PC-9 (cell line): ENCODE measurements around the gene SERPINI1. TPM values are rescaled to one million over a fixed set of nuclear protein-coding genes. Genes with fewer than 3 reads are reported as not detected.

ENCODE experiments used
- BruUV-seq: library from RNA; stranded (reverse); fragments of 400-500 nt; replicated peaks from 2 replicates; lab custom pipeline; 2021; lab: Mats Ljungman, UMichigan
- CTCF ChIA-PET: fragments of 300-600 bp; sonication (Branson Sonifier 250); formaldehyde crosslinking; loops from one replicate; lab custom pipeline; 2022; ENCODE audit warnings: antibody characterized with exemption; lab: Charles Lee
- POLR2A ChIA-PET: fragments of 300-600 bp; sonication (Branson Sonifier 250); formaldehyde crosslinking; loops from one replicate; lab custom pipeline; 2022; ENCODE audit warnings: antibody characterized with exemption; ENCODE audit not compliant: unreplicated experiment; lab: Charles Lee
- DNase-seq, 2 experiments: peaks; one replicate each; pipeline versions ENCODE4 v3.0.0 to v3.0.0-alpha.2; 2015 to 2022; ENCODE audit warnings: mixed read lengths in 1 of 2
- H2AFZ ChIP-seq: fragments of 200-600 bp; sonication (generic); 2 replicates; pipeline ENCODE4 v1.8.1; 2017; ENCODE audit warnings: antibody characterized with exemption
- H3F3A ChIP-seq: fragments of 200-600 bp; sonication (generic); 2 replicates; pipeline ENCODE4 v1.8.1; 2017; ENCODE audit warnings: antibody characterized with exemption, mild to moderate bottlenecking, low read depth; ENCODE audit not compliant: insufficient read depth
- H3K27ac ChIP-seq: fragments of 200-600 bp; sonication (generic); 2 replicates; pipeline ENCODE4 v1.6.1; 2016; ENCODE audit warnings: mixed run types
- H3K27me3 ChIP-seq: fragments of 200-600 bp; sonication (generic); 2 replicates; pipeline ENCODE4 v1.6.1; 2016; ENCODE audit warnings: low read depth, mixed run types; ENCODE audit not compliant: insufficient read depth
- H3K36me3 ChIP-seq: fragments of 200-600 bp; sonication (generic); 2 replicates; pipeline ENCODE4 v1.6.1; 2016; ENCODE audit warnings: low read depth, mixed run types
- H3K4me1 ChIP-seq: fragments of 200-600 bp; sonication (generic); replicated peaks from 2 replicates; pipeline ENCODE4 v1.6.1; 2016; ENCODE audit warnings: mixed run types; ENCODE audit not compliant: insufficient read depth
- H3K4me2 ChIP-seq: fragments of 200-600 bp; sonication (generic); 2 replicates; pipeline ENCODE4 v1.6.1; 2017; ENCODE audit warnings: mixed run types
- H3K4me3 ChIP-seq: fragments of 200-600 bp; sonication (generic); 2 replicates; pipeline ENCODE4 v1.6.1; 2016; ENCODE audit warnings: mixed run types
- H3K79me2 ChIP-seq: fragments of 200-600 bp; sonication (generic); 2 replicates; pipeline ENCODE4 v1.6.1; 2017; ENCODE audit warnings: low read depth, mixed run types
- H3K9me2 ChIP-seq: fragments of 200-600 bp; sonication (generic); 2 replicates; pipeline ENCODE4 v1.8.1; 2017; ENCODE audit warnings: mild to moderate bottlenecking; ENCODE audit not compliant: insufficient read depth
- H3K9me3 ChIP-seq: fragments of 200-600 bp; sonication (generic); 2 replicates; pipeline ENCODE4 v1.8.1; 2016; ENCODE audit warnings: low read depth; ENCODE audit not compliant: insufficient read depth
- H4K20me1 ChIP-seq: fragments of 200-600 bp; sonication (generic); 2 replicates; pipeline ENCODE4 v1.8.1; 2017; ENCODE audit not compliant: insufficient read depth
- EZH2 ChIP-seq: fragments of 200-600 bp; sonication (generic); IDR thresholded peaks from 2 replicates; pipeline ENCODE4 v1.8.0; 2017; ENCODE audit warnings: antibody characterized with exemption, low read depth
- intact Hi-C: fragments of 100-400 bp; cut with micrococcal nuclease; formaldehyde crosslinking; loops from one replicate; pipeline ENCODE4 v1.10.0; 2022; ENCODE audit not compliant: unreplicated experiment
- total RNA-seq: library from RNA; stranded (reverse); gene quantifications from 2 replicates; pipeline ENCODE4 v1.2.3, GENCODE V29; 2021
- TF ChIP-seq, protein P1 (sequence below): fragments of 200-600 bp; sonication (generic); conservative IDR thresholded peaks from 2 replicates; pipeline ENCODE4 v1.6.1; 2017; ENCODE audit warnings: mixed run types, antibody characterized with exemption, mild to moderate bottlenecking, moderate library complexity

SERPINI1 gene
- total RNA-seq, 1 experiment from 2014 or later, result 2.4 TPM

DNA sequence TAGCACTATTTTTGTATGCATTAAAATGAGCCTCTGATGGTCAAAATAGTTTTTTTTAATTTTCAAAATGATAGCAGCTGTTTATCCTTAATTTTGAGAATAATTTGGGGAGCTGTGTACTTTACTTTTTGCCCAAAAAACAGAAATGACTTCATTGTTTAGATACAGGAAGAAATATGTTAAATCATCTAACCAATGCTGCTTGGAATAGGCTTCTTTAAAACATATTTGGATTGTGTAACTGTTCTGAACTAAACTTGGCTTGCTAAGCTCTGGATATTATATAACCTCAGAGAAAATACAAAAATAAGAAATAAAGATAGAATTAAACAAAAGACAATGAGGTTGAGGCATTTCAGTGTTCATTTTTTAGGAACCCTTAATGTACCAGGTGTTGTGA lies 119.3 kb downstream of the SERPINI1 start:
- H4K20me1 ChIP-seq, result no peaks in the 10 kb centered on the region
- CTCF ChIA-PET, result no interaction called here
- no peak for DNase-seq
- H3K9me2 ChIP-seq, result no peaks in the 10 kb centered on the region
- no peaks in the 10 kb centered on the region for H3K9me3 ChIP-seq
- POLR2A ChIA-PET, result no interaction called here
- no peaks in the 10 kb centered on the region for H3K79me2 ChIP-seq
- no peaks in the 10 kb centered on the region for H3K27me3 ChIP-seq
- H3K27ac ChIP-seq, result no peak overlapping the region
- no peaks in the 10 kb centered on the region for H3K36me3 ChIP-seq
- intact Hi-C loops, result no loop called here
- no peaks in the 10 kb centered on the region for H3K4me1 ChIP-seq
- TF ChIP-seq EZH2, result no peak
- TF ChIP-seq, protein P1, sequence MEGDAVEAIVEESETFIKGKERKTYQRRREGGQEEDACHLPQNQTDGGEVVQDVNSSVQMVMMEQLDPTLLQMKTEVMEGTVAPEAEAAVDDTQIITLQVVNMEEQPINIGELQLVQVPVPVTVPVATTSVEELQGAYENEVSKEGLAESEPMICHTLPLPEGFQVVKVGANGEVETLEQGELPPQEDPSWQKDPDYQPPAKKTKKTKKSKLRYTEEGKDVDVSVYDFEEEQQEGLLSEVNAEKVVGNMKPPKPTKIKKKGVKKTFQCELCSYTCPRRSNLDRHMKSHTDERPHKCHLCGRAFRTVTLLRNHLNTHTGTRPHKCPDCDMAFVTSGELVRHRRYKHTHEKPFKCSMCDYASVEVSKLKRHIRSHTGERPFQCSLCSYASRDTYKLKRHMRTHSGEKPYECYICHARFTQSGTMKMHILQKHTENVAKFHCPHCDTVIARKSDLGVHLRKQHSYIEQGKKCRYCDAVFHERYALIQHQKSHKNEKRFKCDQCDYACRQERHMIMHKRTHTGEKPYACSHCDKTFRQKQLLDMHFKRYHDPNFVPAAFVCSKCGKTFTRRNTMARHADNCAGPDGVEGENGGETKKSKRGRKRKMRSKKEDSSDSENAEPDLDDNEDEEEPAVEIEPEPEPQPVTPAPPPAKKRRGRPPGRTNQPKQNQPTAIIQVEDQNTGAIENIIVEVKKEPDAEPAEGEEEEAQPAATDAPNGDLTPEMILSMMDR, result no peak
- no peaks in the 10 kb centered on the region for H3F3A ChIP-seq
- no peak overlapping the region for H3K4me3 ChIP-seq
- no peak overlapping the region for H2AFZ ChIP-seq
- no peak overlapping the region for H3K4me2 ChIP-seq
- BruUV-seq, result no TSS peak

DNA sequence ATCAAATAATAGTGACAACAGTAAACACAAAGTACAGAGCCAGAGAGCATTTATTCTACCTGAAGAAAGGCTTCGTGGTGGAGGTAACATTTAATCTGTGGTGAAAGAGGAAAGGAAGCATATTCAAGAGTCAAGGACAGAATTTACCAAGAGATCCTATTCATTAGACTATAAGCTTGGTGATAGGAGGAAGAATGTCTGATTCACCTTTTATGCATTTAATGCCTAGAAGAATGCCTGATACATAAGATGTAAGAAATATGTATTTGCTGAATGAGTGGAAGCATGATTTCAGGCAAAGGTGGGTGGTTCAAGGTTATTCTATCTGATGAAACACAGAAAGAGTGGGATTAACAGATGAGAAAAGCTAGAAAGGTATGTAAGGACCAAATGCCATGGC lies 119.8 kb downstream of the SERPINI1 start:
- no peaks in the 10 kb centered on the region for H3K27me3 ChIP-seq
- TF ChIP-seq EZH2, result no peak
- TF ChIP-seq, protein P1, result no peak
- no peak for DNase-seq
- H3K4me1 ChIP-seq, result no peaks in the 10 kb centered on the region
- no peaks in the 10 kb centered on the region for H3F3A ChIP-seq
- ChIA-PET POLR2A (no interaction called here), CTCF (no interaction called here)
- no peak overlapping the region for H3K4me2 ChIP-seq
- no peak overlapping the region for H3K27ac ChIP-seq
- no peak overlapping the region for H2AFZ ChIP-seq
- BruUV-seq, result no TSS peak
- H3K4me3 ChIP-seq, result no peak overlapping the region
- intact Hi-C loops, result no loop called here
- no peaks in the 10 kb centered on the region for H3K9me2 ChIP-seq
- H4K20me1 ChIP-seq, result no peaks in the 10 kb centered on the region
- no peaks in the 10 kb centered on the region for H3K9me3 ChIP-seq
- H3K36me3 ChIP-seq, result no peaks in the 10 kb centered on the region
- no peaks in the 10 kb centered on the region for H3K79me2 ChIP-seq

DNA sequence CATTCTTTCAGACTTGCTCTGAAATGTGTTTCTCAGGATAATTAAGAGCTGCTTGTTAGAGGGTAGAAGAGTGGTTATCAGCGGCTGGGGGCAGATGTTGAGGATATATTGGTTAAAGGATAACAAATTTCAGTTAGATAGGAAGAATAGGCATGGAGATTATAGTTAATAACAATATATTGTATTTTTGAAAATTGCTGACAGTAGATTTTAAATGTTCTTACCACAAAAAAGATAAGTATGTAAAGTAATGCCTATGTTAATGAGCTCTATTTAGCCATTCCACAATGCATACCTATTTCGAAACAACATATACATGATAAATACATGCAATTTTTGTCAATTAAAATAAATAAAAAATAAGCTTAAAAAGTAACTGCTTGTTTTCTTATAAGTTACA lies 123.3 kb downstream of the SERPINI1 start:
- no peak overlapping the region for H3K4me3 ChIP-seq
- H3K9me2 ChIP-seq, result no peaks in the 10 kb centered on the region
- no TSS peak for BruUV-seq
- no peaks in the 10 kb centered on the region for H4K20me1 ChIP-seq
- DNase-seq, result no peak
- H2AFZ ChIP-seq, result no peak overlapping the region
- no peaks in the 10 kb centered on the region for H3F3A ChIP-seq
- no peak overlapping the region for H3K4me2 ChIP-seq
- ChIA-PET CTCF (interaction anchor here (0.7 kb wide), 1 partner anchor 84 kb away, joined by 3 read pairs; no protein-coding TSS in a partner anchor), POLR2A (no interaction called here)
- TF ChIP-seq EZH2, result no peak
- TF ChIP-seq, protein P1, result no peak
- 0 out of 2 replicates have a peak, but pooled peaks cover 3% of the 10 kb centered on the region for H3K4me1 ChIP-seq
- no peak overlapping the region for H3K27ac ChIP-seq
- H3K79me2 ChIP-seq, result no peaks in the 10 kb centered on the region
- H3K9me3 ChIP-seq, result no peaks in the 10 kb centered on the region
- no peaks in the 10 kb centered on the region for H3K36me3 ChIP-seq
- intact Hi-C loops, result no loop called here
- H3K27me3 ChIP-seq, result no peaks in the 10 kb centered on the region
